CD8-positive, alpha-beta memory T cell (primary cell): ENCODE data around the gene CDCA7. TPM values are rescaled to one million over a fixed set of nuclear protein-coding genes. Genes with fewer than 3 reads are reported as not detected.

Source experiments
- CTCF ChIA-PET: fragments of 350-600 bp; sonication (Branson Sonifier 250); formaldehyde crosslinking; loops from one replicate; lab custom pipeline; 2021; ENCODE audit warnings: antibody characterized with exemption; lab: Charles Lee
- POLR2A ChIA-PET: fragments of 350-600 bp; sonication (Branson Sonifier 250); formaldehyde crosslinking; loops from one replicate; lab custom pipeline; 2021; ENCODE audit warnings: antibody characterized with exemption; lab: Charles Lee
- DNase-seq, 5 donors: peaks; one replicate each; pipeline versions ENCODE4 v3.0.0 to v3.0.0-alpha.2; 2020 to 2022; ENCODE audit warnings: mixed read lengths in 1 of 5
- H3K27ac ChIP-seq: one replicate; pipeline ENCODE4 v1.7.0; 2013; ENCODE audit warnings: low read depth, mild to moderate bottlenecking, low read length, moderate library complexity
- H3K27me3 ChIP-seq: 2 replicates; pipeline ENCODE4 v1.7.0; 2013; ENCODE audit warnings: low read length, mild to moderate bottlenecking; ENCODE audit not compliant: insufficient read depth, poor library complexity, severe bottlenecking
- H3K36me3 ChIP-seq: 2 replicates; pipeline ENCODE4 v1.7.0; 2013; ENCODE audit warnings: mild to moderate bottlenecking, low read length, moderate library complexity; ENCODE audit not compliant: insufficient read depth
- H3K4me1 ChIP-seq: 2 replicates; pipeline ENCODE4 v1.7.0; 2013; ENCODE audit warnings: mild to moderate bottlenecking, low read length, moderate library complexity; ENCODE audit not compliant: insufficient read depth
- H3K4me3 ChIP-seq: 2 replicates; pipeline ENCODE4 v1.7.0; 2013; ENCODE audit warnings: mild to moderate bottlenecking, low read length
- H3K9me3 ChIP-seq: 2 replicates; pipeline ENCODE4 v1.7.0; 2013; ENCODE audit warnings: mild to moderate bottlenecking, low read length
- H3K27ac Mint-ChIP-seq, 8 donors: one replicate each; pipeline ENCODE4 v1.8.0; 2020 to 2021; ENCODE audit warnings: mixed read lengths in 8 of 8, mild to moderate bottlenecking in 6 of 8, inconsistent platforms in 3 of 8, moderate library complexity in 3 of 8
- H3K27me3 Mint-ChIP-seq, 2 donors: one replicate each; pipeline ENCODE4 v1.8.0; 2020 to 2021; ENCODE audit warnings: mixed read lengths in 2 of 2, mild to moderate bottlenecking in 1 of 2, moderate library complexity in 1 of 2
- H3K36me3 Mint-ChIP-seq, 3 donors: one replicate each; pipeline ENCODE4 v1.8.0; 2020 to 2021; ENCODE audit warnings: mixed read lengths in 3 of 3, inconsistent platforms in 1 of 3, mild to moderate bottlenecking in 1 of 3
- H3K4me1 Mint-ChIP-seq, 3 donors: one replicate each; pipeline ENCODE4 v1.8.0; 2020 to 2021; ENCODE audit warnings: mixed read lengths in 3 of 3, inconsistent platforms in 1 of 3, mild to moderate bottlenecking in 1 of 3
- H3K4me3 Mint-ChIP-seq, 7 donors: one replicate each; pipeline ENCODE4 v1.8.0; 2020 to 2021; ENCODE audit warnings: mixed read lengths in 7 of 7, mild to moderate bottlenecking in 6 of 7, moderate library complexity in 4 of 7, inconsistent platforms in 2 of 7
- H3K9me3 Mint-ChIP-seq, 5 donors: one replicate each; pipeline ENCODE4 v1.8.0; 2020 to 2022; ENCODE audit warnings: mixed read lengths in 5 of 5, mild to moderate bottlenecking in 3 of 5, moderate library complexity in 2 of 5, inconsistent platforms in 1 of 5
- polyA plus RNA-seq: library from polyadenylated mRNA; unstranded; fragments of 300-500 nt; fragmentation: Illumina TruSeq; gene quantifications from one replicate; pipeline ENCODE4 v1.2.3, GENCODE V29; 2021
- total RNA-seq, 2 experiments: library from RNA; stranded (reverse); gene quantifications; one replicate each; pipeline ENCODE4 v1.2.3, GENCODE V29; 2021

Gene CDCA7
- total and polyA plus RNA-seq, 3 experiments from 2014 or later: 5.0 to 25.9 (median 23.5) TPM

GRCh38 chr2:173387660-173388059, 33.0 kb downstream of the CDCA7 start:
- H3K27me3 ChIP-seq: no peaks in the 10 kb centered on the region
- peaks cover 0 to 2% (median 0%) of the 10 kb centered on the region in 5 donors for H3K9me3 Mint-ChIP-seq
- ChIA-PET CTCF (no interaction called here), POLR2A (no interaction called here)
- H3K4me3 ChIP-seq: no peak overlapping the region
- no peaks in the 10 kb centered on the region for H3K4me1 ChIP-seq
- no peaks in the 10 kb centered on the region for H3K9me3 ChIP-seq
- H3K36me3 Mint-ChIP-seq: peaks cover 0 to 4% (median 0%) of the 10 kb centered on the region in 3 donors
- no peaks in the 10 kb centered on the region for H3K36me3 ChIP-seq
- H3K27ac Mint-ChIP-seq: no peak overlapping the region
- H3K27me3 Mint-ChIP-seq: peaks cover 0 to 5% of the 10 kb centered on the region in 2 donors
- no peak for DNase-seq
- H3K4me3 Mint-ChIP-seq: no peak overlapping the region
- H3K4me1 Mint-ChIP-seq: no peaks in the 10 kb centered on the region
- no peak overlapping the region for H3K27ac ChIP-seq

- Histone ChIP-seq H3K4me3 (no peak overlapping the region), H3K36me3 (no peaks in the 10 kb centered on the region), H3K27me3 (no peaks in the 10 kb centered on the region), H3K27ac (no peak overlapping the region), H3K4me1 (no peaks in the 10 kb centered on the region), H3K9me3 (no peaks in the 10 kb centered on the region)
- Mint-ChIP-seq H3K4me3 (no peak overlapping the region), H3K4me1 (no peaks in the 10 kb centered on the region), H3K9me3 (no peaks in the 10 kb centered on the region), H3K36me3 (no peaks in the 10 kb centered on the region), H3K27me3 (peaks cover 4 to 5% of the 10 kb centered on the region in 2 donors), H3K27ac (no peak overlapping the region)
- POLR2A ChIA-PET: no interaction called here
- CTCF ChIA-PET: no interaction called here
- no peak for DNase-seq
These were observed 34.1 kb downstream of the CDCA7 start for GRCh38 chr2:173388795-173389194.

GRCh38 chr2:173390036-173390435, 35.4 kb downstream of the CDCA7 start:
- Mint-ChIP-seq H3K27me3 (peaks cover 7 to 15% of the 10 kb centered on the region in 2 donors), H3K27ac (no peak overlapping the region), H3K4me1 (no peaks in the 10 kb centered on the region), H3K36me3 (no peaks in the 10 kb centered on the region), H3K9me3 (no peaks in the 10 kb centered on the region), H3K4me3 (no peak overlapping the region)
- ChIA-PET CTCF (no interaction called here), POLR2A (no interaction called here)
- DNase-seq: no peak
- Histone ChIP-seq H3K9me3 (no peaks in the 10 kb centered on the region), H3K4me3 (no peak overlapping the region), H3K27me3 (no peaks in the 10 kb centered on the region), H3K36me3 (no peaks in the 10 kb centered on the region), H3K27ac (no peak overlapping the region), H3K4me1 (no peaks in the 10 kb centered on the region)

GRCh38 chr2:173392731-173393130, 38.1 kb downstream of the CDCA7 start:
- CTCF ChIA-PET: no interaction called here
- Histone ChIP-seq H3K27ac (no peak overlapping the region), H3K4me3 (no peak overlapping the region), H3K9me3 (no peaks in the 10 kb centered on the region), H3K27me3 (no peaks in the 10 kb centered on the region), H3K36me3 (no peaks in the 10 kb centered on the region), H3K4me1 (no peaks in the 10 kb centered on the region)
- Mint-ChIP-seq H3K27me3 (peaks cover 22 to 32% of the 10 kb centered on the region in 2 donors), H3K4me1 (no peaks in the 10 kb centered on the region), H3K27ac (no peak overlapping the region), H3K9me3 (no peaks in the 10 kb centered on the region), H3K4me3 (no peak overlapping the region), H3K36me3 (no peaks in the 10 kb centered on the region)
- POLR2A ChIA-PET: no interaction called here
- no peak for DNase-seq

GRCh38 chr2:173393186-173393585, 38.5 kb downstream of the CDCA7 start:
- Mint-ChIP-seq H3K27me3 (peaks cover 22 to 35% of the 10 kb centered on the region in 2 donors), H3K4me1 (no peaks in the 10 kb centered on the region), H3K4me3 (no peak overlapping the region), H3K36me3 (no peaks in the 10 kb centered on the region), H3K9me3 (no peaks in the 10 kb centered on the region), H3K27ac (no peak overlapping the region)
- no peaks in the 10 kb centered on the region for H3K4me1 ChIP-seq
- POLR2A ChIA-PET: no interaction called here
- no peak overlapping the region for H3K27ac ChIP-seq
- H3K36me3 ChIP-seq: no peaks in the 10 kb centered on the region
- no peaks in the 10 kb centered on the region for H3K27me3 ChIP-seq
- no peak for DNase-seq
- H3K4me3 ChIP-seq: no peak overlapping the region
- CTCF ChIA-PET: no interaction called here
- no peaks in the 10 kb centered on the region for H3K9me3 ChIP-seq

GRCh38 chr2:173393636-173394035, 39.0 kb downstream of the CDCA7 start:
- POLR2A ChIA-PET: no interaction called here
- H3K9me3 Mint-ChIP-seq: no peaks in the 10 kb centered on the region
- H3K4me3 Mint-ChIP-seq: no peak overlapping the region
- no peaks in the 10 kb centered on the region for H3K36me3 Mint-ChIP-seq
- no peaks in the 10 kb centered on the region for H3K4me1 Mint-ChIP-seq
- H3K27me3 Mint-ChIP-seq: peaks cover 22 to 35% of the 10 kb centered on the region in 2 donors
- Histone ChIP-seq H3K27me3 (no peaks in the 10 kb centered on the region), H3K9me3 (no peaks in the 10 kb centered on the region), H3K36me3 (no peaks in the 10 kb centered on the region), H3K4me1 (no peaks in the 10 kb centered on the region), H3K27ac (no peak overlapping the region), H3K4me3 (no peak overlapping the region)
- DNase-seq: no peak
- H3K27ac Mint-ChIP-seq: no peak overlapping the region
- CTCF ChIA-PET: no interaction called here

- H3K4me3 Mint-ChIP-seq: no peak overlapping the region
- no peak for DNase-seq
- H3K9me3 Mint-ChIP-seq: no peaks in the 10 kb centered on the region
- Histone ChIP-seq H3K27me3 (no peaks in the 10 kb centered on the region), H3K4me3 (no peak overlapping the region), H3K27ac (no peak overlapping the region), H3K36me3 (no peaks in the 10 kb centered on the region), H3K4me1 (no peaks in the 10 kb centered on the region), H3K9me3 (no peaks in the 10 kb centered on the region)
- CTCF ChIA-PET: interaction anchor here (0.5 kb wide), 1 partner anchor 947 kb away, joined by 4 read pairs; no protein-coding TSS in a partner anchor
- POLR2A ChIA-PET: no interaction called here
- peak overlapping the region in 1 of 8 donors; percentile 8 for H3K27ac Mint-ChIP-seq
- H3K36me3 Mint-ChIP-seq: no peaks in the 10 kb centered on the region
- no peaks in the 10 kb centered on the region for H3K4me1 Mint-ChIP-seq
- H3K27me3 Mint-ChIP-seq: peaks cover 26 to 42% of the 10 kb centered on the region in 2 donors
These were observed 39.7 kb downstream of the CDCA7 start for GRCh38 chr2:173394091-173394974.

- H3K9me3 Mint-ChIP-seq: no peaks in the 10 kb centered on the region
- POLR2A ChIA-PET: no interaction called here
- CTCF ChIA-PET: no interaction called here
- Histone ChIP-seq H3K27ac (no peak overlapping the region), H3K27me3 (peaks cover 4% of the 10 kb centered on the region), H3K4me1 (no peaks in the 10 kb centered on the region), H3K36me3 (no peaks in the 10 kb centered on the region), H3K9me3 (no peaks in the 10 kb centered on the region), H3K4me3 (no peak overlapping the region)
- H3K4me1 Mint-ChIP-seq: no peaks in the 10 kb centered on the region
- peaks cover 29 to 52% of the 10 kb centered on the region in 2 donors for H3K27me3 Mint-ChIP-seq
- no peaks in the 10 kb centered on the region for H3K36me3 Mint-ChIP-seq
- H3K4me3 Mint-ChIP-seq: no peak overlapping the region
- H3K27ac Mint-ChIP-seq: no peak overlapping the region
- no peak for DNase-seq
These were observed 41.1 kb downstream of the CDCA7 start for GRCh38 chr2:173395567-173396351.
